ENCODE results near the gene PHAF1.

PHAF1 gene

DNA sequence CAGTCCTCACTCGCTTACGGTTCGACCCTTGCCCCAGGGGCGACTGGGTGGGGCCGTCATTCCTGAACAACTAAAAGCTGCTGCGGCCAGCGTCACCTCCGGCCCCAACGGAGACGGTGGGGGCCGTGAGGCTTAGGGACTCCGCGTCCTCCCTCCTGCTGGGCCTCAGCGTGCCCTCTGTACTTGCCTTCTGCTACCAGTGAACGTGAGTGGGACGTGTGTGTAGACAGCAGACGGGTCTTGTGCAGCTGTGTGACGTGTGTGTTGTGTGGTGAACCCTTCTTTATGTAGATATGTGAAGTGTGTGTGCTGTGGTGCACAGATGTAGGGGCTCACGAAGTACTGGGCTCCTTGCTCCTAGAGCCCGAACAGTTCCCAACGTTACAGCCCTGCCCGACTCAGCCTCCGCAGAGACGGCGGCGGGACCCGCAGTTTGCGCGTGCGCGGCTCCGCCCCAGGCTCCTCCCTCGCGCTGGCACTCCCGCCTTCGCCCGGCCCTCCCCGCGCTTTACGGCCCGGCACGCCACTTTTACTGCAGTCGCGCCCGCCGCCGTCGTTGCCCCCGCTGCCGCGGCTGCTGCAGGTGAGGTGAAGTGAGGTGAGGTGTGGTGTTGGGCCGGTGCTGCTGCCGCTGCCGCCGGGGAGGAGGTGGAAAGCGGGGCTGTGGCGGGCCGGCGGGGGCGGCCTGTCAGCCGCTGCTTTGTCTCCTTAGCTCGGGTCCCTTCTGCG lies at the start of gene PHAF1:
Gene PHAF1 (plus strand): TSS at position 535 of the 729 bp plus-strand sequence. CDS start 235 bp downstream, outside the sequence.
- in situ Hi-C loops (cut with MboI; ENCODE audit: low sequenced_read_pairs) = no loop called here

DNA sequence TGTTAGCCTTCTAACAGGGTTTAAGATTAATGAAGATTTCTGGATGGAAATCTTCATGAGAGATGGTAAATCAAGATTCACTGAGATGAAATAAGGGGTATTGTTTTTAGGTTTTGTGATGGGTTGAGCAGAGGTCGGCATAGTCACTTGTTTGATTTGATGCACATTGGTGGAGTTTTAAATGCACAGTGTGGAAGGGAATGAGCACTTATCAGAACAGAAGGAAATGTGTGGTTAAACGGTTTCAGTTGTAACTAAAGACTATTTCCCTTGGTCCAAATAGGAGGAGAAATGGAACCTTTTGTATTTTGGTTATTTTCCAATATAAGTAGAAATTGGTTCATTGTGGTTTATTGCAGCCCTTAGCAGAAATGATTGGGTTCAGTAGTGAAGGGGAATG lies 46.7 kb upstream of the PHAF1 start:
- in situ Hi-C loops (cut with MboI; ENCODE audit: low sequenced_read_pairs) = no loop called here

DNA sequence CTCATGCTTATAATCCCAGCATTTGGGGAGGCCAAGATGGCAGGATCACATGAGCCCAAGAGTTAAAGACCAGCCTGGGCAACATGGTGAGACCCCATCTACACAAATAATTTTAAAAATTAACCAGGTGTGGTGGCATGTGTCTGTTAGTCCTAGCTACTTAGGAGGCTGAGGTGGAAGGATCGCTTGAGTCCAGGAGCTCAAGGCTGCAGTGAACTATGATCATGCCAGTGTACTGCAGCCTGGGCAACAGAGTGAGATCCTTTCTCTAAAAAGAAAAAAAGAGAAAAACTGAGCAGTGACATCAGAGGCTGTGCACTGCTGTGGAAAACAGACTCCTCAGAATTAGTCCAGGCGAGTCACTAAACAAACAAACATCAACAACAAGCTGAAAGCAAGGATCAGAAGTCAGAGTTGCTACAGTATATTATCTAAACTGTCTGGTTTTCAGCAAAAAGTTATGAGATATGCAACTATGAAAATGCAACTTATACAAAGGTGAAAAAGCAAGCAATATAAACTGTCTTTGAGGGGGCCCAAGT lies 41.5 kb upstream of the PHAF1 start:
- in situ Hi-C loops (cut with MboI; ENCODE audit: low sequenced_read_pairs) = no loop called here

DNA sequence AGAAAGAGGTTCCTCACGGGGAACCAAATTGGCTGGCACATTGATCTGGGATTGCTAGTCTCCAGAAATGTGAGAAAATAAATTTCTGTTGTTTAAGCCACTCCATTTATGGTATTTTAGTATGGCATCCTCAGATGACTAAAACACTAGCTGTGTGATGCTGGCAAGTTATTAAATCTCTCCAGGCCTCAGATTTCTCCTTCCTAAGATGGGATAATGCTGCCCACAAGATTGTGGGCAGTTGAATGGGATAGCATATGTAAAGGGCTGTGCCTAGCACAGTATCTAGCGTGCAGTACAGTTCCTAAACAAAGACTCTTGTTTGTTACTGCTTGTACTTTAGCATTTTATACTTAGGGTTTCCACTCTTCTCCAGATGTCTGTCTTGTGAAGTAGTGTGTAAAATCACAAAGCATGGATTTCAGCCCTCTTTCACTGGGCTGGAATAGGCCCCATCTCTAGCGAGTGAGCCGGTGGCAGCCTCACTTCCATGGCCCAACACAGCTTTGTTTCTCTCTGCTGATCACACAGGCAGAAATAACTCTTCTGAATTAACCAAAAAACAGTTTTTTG lies 38.2 kb upstream of the PHAF1 start:
- in situ Hi-C loops (cut with MboI; ENCODE audit: low sequenced_read_pairs) = no loop called here

DNA sequence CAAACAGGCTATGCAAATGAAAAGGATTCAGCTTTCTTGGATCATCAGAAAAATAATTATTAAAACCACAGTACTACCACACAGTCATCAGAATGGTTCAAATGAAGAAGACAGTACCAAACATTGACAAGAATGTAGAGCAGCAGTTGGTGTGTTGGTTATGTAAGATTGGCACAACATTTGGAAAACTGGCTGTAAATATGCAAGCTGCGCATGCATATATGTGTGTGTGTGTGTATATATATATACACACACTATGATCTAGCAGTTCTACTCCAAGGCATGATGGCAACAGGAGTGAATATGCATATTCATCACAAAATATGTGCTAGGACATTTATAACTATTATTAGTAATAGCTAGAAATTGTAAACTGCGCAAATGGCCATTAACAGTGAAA lies 34.4 kb upstream of the PHAF1 start:
- in situ Hi-C loops (cut with MboI; ENCODE audit: low sequenced_read_pairs) = no loop called here

DNA sequence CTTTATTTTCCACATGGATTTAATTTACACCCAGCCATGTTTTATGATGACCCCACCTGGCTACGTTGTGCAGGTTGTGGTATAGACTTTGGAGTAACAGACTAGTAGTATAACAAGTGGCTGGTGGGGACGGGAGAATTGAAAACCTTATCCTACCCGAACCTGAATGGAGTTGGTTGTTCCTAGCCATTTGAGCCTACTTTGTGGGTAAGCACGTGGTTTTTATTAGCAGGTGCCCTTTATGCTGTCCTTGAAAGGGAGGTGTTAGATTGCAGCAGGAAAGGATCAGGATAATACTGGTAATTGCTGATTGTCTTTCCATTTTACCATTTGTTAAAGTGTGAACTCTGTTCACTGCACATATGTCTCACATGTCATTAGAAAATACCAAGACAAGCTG lies 31.9 kb upstream of the PHAF1 start:
- in situ Hi-C loops (cut with MboI; ENCODE audit: low sequenced_read_pairs) = no loop called here

DNA sequence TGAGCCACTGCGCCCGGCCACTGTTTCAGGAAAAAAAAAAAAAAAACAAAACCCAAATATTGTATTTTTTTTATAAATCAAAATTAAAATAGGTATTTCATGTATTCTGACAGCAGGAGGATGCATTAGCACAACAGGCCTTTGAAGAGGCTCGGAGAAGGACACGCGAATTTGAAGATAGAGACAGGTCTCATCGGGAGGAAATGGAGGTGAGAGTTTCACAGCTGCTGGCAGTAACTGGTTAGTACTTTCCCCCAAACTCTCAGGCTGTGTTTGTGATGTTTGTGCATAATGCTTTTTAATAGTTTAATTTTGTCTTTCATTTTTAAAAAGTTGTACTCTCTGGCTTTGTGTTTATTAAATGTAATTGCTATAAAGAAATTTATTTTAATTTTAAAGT lies 27.6 kb upstream of the PHAF1 start:
- in situ Hi-C loops (cut with MboI; ENCODE audit: low sequenced_read_pairs) = no loop called here

DNA sequence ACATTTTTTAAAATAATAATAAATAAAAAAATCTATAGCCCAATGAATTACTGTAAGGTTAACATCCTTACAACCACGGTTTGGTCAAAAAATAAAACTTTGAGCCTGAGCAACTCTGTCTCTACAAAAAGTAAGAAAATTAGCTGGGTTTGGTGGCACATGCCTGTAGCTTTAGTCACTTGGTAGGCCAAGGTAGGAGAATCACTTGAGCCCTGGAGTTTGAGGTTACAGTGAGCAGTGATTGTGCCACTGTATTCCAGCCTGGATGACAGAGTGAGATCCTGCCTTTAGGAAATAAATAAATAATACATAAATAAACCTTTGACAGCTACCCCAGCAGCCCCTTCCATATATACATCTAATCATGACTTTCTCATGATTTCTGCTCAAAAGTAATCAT lies 26.9 kb upstream of the PHAF1 start:
- in situ Hi-C loops (cut with MboI; ENCODE audit: low sequenced_read_pairs) = no loop called here

DNA sequence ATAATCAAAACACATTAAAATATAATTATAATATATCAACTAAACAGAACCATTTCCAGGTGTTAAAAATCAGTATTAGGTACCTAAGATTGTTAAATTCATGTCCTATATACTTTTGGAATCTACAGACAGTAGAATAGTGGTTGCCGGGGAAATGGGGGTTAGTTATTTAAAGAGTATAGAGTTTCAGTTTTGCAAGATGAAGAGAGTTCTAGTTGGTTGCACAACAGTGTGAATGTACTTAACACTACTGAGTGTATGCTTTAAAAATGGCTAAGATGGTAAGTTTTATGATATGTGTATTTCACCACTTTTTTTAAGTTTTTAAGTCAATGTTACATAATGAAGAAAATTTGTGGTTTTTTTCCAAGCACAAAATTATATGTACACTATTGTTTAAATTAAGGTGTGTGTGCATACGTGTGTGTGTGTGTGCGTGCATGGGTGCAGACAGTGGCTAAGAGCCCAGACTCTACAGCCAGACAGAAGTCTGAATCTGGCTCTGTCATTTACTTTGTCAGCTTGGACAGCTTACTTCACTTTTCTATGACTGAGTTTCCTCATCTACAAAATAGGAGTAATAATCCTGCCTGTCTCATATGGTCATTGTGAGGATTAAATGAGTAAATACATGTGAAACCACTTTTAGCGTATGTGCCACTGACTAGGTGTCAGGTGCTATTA lies 25.3 kb upstream of the PHAF1 start:
- in situ Hi-C loops (cut with MboI; ENCODE audit: low sequenced_read_pairs) = no loop called here

DNA sequence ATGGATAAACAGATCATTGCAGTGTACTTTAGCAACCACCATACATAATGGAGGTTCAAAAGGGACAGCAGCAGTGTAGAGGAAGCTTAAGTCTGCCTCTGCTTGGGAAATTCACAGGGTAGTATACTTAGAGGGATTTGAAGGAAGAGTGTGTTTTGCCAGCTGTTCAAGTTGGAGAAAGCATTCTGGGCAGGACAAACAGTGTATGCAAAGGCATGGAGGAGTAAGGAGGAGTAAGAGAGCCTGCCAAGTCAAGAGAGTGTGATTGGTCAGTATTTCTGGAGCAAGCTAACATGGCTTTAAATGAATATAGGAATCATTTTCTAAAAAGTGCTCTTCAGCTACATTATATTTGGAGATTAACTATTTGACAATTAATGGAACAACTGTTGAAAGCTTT lies 22.9 kb upstream of the PHAF1 start:
- in situ Hi-C loops (cut with MboI; ENCODE audit: low sequenced_read_pairs) = no loop called here

DNA sequence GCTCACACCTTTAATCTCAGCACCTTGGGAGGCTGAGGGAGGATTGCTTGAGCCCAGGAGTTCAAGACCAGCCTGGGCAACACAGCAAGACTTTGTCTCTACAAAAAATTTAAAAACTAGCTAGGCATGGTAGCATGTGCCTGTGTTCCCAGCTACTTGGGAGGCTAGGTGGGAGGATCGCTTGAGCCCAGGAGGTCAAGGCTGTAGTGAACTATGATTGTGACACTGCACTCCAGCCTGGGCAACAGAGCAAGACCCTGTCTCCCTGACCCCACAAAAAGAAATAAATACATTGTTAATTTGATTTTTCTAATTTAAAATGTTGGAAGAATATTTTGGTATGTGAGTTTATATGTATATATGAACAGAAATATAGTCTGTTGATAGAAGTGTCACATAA lies 22.4 kb upstream of the PHAF1 start:
- in situ Hi-C loops (cut with MboI; ENCODE audit: low sequenced_read_pairs) = no loop called here

DNA sequence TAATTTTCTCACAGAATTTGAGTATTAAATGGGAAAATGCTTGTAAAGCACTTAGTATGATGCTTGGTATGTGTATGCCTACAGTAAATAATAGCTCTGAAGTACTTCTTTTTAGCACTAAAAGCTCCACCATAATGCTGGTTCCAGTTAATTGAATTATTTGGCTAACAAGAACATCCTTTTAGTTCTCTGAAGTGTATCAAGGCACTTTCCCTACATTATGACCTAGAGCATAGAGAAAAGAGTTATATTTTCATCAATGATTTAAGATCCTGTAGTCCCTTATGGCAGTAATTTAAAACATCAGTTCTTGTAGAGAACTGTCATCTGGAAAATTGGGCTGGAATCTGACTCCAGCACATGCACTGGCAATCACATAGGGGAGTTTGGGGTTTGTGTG lies 21.9 kb upstream of the PHAF1 start:
- in situ Hi-C loops (cut with MboI; ENCODE audit: low sequenced_read_pairs) = no loop called here

DNA sequence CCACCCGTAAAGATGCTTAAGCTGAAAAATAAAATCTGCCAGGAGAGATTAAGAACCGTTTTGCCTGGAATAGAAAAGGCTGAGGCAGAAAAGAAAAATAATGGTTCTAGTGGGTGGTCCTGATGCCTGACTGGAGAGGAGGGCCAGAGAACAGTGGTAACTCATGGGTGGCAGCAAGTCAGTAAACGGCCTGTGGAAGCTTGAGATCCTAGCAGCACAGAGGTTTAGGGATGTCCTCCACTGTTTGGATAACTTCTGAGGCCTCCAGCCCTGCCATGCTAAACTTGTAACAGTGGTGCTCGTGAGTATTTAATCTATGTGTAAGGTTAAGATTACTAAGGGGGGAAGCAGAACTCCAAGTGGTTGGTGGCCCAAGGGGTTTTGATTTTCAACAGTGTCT lies 21.2 kb upstream of the PHAF1 start:
- in situ Hi-C loops (cut with MboI; ENCODE audit: low sequenced_read_pairs) = no loop called here

DNA sequence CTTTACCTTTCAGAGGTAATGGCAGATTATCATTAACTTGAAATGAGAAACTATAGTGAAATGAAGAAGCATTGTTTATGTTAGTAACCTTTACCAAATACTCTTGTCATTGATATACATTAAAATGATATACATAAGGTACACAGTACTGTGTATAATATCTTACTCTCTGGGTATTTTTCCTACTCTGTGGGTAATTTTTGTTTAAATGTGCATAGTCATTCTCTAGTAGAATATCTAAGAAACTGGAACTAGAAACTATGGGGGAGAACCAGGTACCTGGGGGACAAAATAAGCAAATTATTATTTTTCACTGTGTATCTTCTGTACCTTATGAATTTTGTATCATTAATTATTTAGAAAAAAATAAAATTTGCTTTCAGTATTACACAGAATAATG lies 20.6 kb upstream of the PHAF1 start:
- in situ Hi-C loops (cut with MboI; ENCODE audit: low sequenced_read_pairs) = no loop called here

DNA sequence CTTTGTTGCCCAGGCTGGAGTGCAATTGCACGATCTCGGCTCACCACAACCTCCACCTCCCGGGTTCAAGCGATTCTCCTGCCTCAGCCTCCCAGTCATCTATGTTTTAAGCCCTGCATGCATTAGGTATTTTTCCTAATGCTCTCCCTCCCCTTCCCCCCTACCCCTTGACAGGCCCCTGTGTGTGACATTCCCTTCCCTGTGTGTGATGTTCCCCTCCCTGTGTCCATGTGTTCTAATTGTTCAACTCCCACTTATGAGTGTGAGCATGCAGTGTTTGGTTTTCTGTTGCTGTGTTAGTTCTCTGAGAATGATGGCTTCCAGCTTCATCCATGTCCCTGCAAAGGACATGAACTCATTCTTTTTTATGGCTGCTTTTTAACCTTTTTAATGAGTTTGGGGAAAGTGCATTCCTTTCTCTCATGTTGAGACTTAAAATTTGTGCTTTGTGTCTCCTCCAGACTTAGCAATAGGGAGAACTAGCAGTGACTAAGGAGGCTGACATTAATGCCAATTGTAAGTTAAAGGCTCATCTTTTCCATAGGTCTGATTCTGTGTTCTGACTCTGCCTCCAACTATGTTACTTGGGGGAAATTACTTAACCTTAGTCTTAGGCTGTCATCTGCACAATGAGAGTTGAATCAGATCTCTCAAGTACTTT lies 17.7 kb upstream of the PHAF1 start:
- in situ Hi-C loops (cut with MboI; ENCODE audit: low sequenced_read_pairs) = no loop called here

DNA sequence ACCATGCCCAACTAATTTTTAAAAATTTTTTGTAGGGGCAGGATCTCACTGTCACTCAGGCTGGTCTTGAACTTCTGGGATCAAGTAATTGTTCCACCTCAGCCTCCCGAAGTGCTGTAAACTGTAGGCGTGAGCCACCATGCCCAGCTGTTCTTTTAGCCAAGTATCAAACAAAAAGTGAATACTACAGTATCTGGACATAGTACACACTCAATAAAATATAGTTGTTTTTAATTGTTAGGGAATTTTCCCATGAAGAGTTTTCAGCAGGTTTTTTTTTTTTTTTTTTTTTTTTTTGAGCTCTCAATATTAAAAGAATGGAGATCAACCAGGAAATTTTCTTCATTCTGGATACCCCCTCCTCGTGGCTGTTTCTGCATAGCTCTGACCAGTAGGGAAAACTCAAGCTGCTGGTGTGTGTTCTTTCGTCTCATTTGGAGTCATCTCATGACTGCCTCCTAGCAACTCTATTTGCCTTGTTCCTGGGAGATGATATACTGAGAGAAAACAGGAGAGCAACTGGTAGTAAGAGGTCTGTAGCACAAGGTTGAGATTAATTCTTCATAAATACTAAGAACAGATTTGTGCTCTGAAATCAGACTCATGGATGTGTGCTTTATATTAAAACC lies 16.5 kb upstream of the PHAF1 start:
- in situ Hi-C loops (cut with MboI; ENCODE audit: low sequenced_read_pairs) = no loop called here

DNA sequence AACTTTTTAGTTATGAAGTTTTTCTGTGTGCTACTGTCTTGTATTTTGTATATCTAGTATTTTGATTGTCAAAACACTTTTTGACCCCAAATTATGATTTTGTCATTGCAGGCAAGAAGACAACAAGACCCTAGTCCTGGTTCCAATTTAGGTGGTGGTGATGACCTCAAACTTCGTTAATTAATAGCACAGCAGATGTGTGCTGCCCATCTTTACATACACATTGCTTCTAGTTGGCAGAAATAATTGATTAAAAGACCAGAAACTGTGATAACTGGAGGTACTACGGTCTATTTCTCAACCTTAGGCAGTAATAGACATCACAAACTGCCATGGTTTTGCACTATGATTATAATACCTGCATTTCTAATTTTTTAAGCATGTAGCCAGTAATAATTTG lies 11.1 kb upstream of the PHAF1 start:
- in situ Hi-C loops (cut with MboI; ENCODE audit: low sequenced_read_pairs) = no loop called here

DNA sequence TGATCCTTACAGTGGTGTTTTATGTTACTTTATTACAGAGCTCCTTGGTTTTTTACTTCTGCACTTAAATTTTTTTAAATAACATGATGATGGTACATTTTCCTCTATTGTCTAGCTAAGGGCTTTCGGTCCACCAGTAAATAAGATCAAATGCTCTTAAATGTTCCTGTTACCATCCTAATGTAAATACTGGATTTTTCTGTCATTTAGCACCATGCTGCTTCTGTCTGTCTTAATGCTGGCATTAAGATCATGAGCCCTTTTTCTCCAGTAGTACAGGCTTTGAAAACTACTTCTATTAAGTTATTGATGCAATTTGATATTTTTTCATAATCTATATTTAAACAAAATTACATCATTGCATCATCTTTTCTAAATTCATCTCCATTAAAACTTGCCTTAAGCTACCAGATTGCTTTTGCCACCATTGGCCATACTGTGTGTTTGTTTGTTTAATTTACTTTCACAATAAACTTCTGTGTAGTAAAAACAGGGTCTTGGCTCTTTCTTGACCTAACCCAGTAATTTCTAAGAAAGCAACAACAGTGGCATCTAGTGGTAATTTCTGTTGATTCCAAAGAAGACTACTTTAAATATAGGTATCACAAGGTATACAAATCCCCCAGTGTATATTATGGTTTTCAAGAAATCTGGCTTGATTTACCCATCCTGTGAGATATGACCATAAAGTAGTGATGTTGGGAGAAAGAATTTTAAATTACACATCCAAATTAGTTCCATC lies 9.0 kb upstream of the PHAF1 start:
- in situ Hi-C loops (cut with MboI; ENCODE audit: low sequenced_read_pairs) = no loop called here

DNA sequence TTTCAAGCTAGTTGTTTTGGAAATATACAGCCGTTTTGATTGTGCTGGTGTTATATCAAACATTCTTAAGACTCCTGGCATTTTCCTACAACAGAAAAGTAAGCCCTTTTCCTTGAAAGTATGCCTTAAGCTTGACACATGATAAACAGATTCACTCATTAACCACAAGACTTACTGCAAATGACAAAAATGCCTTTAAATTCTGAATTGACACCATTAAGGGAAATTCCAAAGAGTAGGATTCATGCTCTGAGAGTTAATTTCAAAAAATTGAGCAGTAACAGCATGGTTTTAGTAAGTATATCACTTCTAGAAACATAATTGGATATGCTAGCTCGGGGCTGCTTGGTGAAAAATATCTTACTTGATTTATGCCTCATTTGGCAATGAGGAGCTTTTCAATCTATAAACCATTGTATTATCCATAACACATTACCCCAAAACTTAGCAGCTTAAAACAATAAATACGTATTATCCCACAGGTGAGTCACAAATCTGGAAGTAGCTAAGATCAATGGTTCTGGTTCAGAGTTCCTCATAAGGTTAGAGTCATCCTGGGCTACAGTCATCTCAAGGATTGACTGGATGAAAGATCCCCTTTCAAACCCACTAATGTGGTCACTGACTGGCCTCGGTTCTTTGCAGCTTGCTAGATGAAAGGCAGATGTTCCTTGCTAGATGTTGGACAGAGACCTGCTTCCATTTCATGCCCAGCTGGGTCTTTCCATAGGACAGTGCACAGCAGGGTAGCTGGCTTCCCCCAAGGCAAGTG lies 8.2 kb upstream of the PHAF1 start:
- in situ Hi-C loops (cut with MboI; ENCODE audit: low sequenced_read_pairs) = no loop called here

DNA sequence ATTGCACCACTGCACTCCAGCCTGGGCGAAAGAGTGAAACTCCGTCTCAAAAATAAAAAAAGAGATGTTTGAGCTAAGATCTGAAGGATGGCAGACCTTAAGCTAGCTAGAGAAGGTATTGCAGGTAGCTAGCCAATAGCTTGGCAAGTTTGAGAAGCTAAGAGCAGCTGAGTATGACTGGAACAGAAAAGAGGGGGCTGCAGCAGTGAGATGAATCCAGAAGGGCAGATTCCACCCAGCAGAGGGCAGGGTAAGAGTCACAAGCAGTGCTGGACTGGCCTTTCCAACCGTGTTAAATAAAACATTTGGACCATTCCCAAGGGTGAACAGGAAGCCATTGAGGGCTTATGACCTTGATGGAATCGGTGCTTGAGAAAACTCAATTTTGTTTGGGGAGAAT lies 5.7 kb upstream of the PHAF1 start:
- in situ Hi-C loops (cut with MboI; ENCODE audit: low sequenced_read_pairs) = no loop called here
